ENCODE results near the gene SMAD2. TPM values are rescaled to one million over a fixed set of nuclear protein-coding genes. Genes with fewer than 3 reads are reported as not detected.

The SMAD2 gene
- polyA plus RNA-seq, 1 donor (not counting 4 experiments of a cell fraction or from before 2014, with no cell fraction given): 87.1 TPM

GRCh38 chr18:47842836-47843235 is 87.6 kb downstream of the SMAD2 start:
- DNase-seq (ENCODE audit: low read depth, low spot score): no peak
- no peaks in the 10 kb centered on the region for H4K20me1 ChIP-seq (ENCODE audit: control insufficient read depth, extremely low read depth, insufficient read depth, low read length)
- H3K4me2 ChIP-seq (ENCODE audit: control insufficient read depth, extremely low read depth, insufficient read depth, low read depth, low read length): no peak overlapping the region
- no peaks in the 10 kb centered on the region for H3K4me1 ChIP-seq (ENCODE audit: control insufficient read depth, extremely low read depth, insufficient read depth, low read length)
- FAIRE-seq: no peak
- H2AFZ ChIP-seq (ENCODE audit: control insufficient read depth, low read length): no peak overlapping the region
- H3K27ac ChIP-seq (ENCODE audit: control insufficient read depth, insufficient read depth, low read length): no peak overlapping the region
- no peaks in the 10 kb centered on the region for H3K9me3 ChIP-seq (ENCODE audit: control insufficient read depth, low read depth, low read length)
- no peaks in the 10 kb centered on the region for H3K79me2 ChIP-seq (ENCODE audit: control insufficient read depth, insufficient read depth, low read length)
- H3K36me3 ChIP-seq (ENCODE audit: control insufficient read depth in 2 of 2, extremely low read depth in 1 of 2, insufficient read depth in 2 of 2, low read length in 2 of 2): peaks cover 6 to 17% of the 10 kb centered on the region in 2 experiments
- H3K27me3 ChIP-seq (ENCODE audit: control insufficient read depth, extremely low read depth, insufficient read depth, low read length): no peaks in the 10 kb centered on the region
- TF ChIP-seq EZH2 (IDR thresholded peaks at IDR 0.05; ENCODE audit: low read length) (no peak), CTCF (optimal IDR thresholded peaks at IDR 0.05 in 1 of 3, IDR thresholded peaks at IDR 0.05 in 1 of 3, conservative IDR thresholded peaks at IDR 0.05 in 1 of 3; ENCODE audit: extremely low read depth in 1 of 3, insufficient read depth in 2 of 3, low read length in 3 of 3) (no peak)
- H3K4me3 ChIP-seq (ENCODE audit: control insufficient read depth in 2 of 3, extremely low read depth in 1 of 3, insufficient read depth in 2 of 3, low read depth in 1 of 3, low read length in 3 of 3): no peak overlapping the region
- no peaks in the 10 kb centered on the region for H3K9me1 ChIP-seq (ENCODE audit: control insufficient read depth, extremely low read depth, insufficient read depth, low read length)
- dilution Hi-C loops (cut with MboI; ENCODE audit: extremely low pct_ligation_motif_present, low sequenced_read_pairs): no loop called here
- no peak overlapping the region for H3K9ac ChIP-seq (ENCODE audit: control insufficient read depth, extremely low read depth, insufficient read depth, low read length)

GRCh38 chr18:47838396-47838795 is 92.1 kb downstream of the SMAD2 start:
- no peak for FAIRE-seq
- H3K79me2 ChIP-seq (ENCODE audit: control insufficient read depth, insufficient read depth, low read length): no peaks in the 10 kb centered on the region
- no peaks in the 10 kb centered on the region for H3K9me3 ChIP-seq (ENCODE audit: control insufficient read depth, low read depth, low read length)
- no peak overlapping the region for H2AFZ ChIP-seq (ENCODE audit: control insufficient read depth, low read length)
- H3K27ac ChIP-seq (ENCODE audit: control insufficient read depth, insufficient read depth, low read length): no peak overlapping the region
- H3K9ac ChIP-seq (ENCODE audit: control insufficient read depth, extremely low read depth, insufficient read depth, low read length): no peak overlapping the region
- H4K20me1 ChIP-seq (ENCODE audit: control insufficient read depth, extremely low read depth, insufficient read depth, low read length): no peaks in the 10 kb centered on the region
- no peak for DNase-seq (ENCODE audit: low read depth, low spot score)
- no peak overlapping the region for H3K4me3 ChIP-seq (ENCODE audit: control insufficient read depth in 2 of 3, extremely low read depth in 1 of 3, insufficient read depth in 2 of 3, low read depth in 1 of 3, low read length in 3 of 3)
- H3K9me1 ChIP-seq (ENCODE audit: control insufficient read depth, extremely low read depth, insufficient read depth, low read length): no peaks in the 10 kb centered on the region
- H3K27me3 ChIP-seq (ENCODE audit: control insufficient read depth, extremely low read depth, insufficient read depth, low read length): no peaks in the 10 kb centered on the region
- TF ChIP-seq EZH2 (IDR thresholded peaks at IDR 0.05; ENCODE audit: low read length) (no peak), CTCF (optimal IDR thresholded peaks at IDR 0.05 in 1 of 3, IDR thresholded peaks at IDR 0.05 in 1 of 3, conservative IDR thresholded peaks at IDR 0.05 in 1 of 3; ENCODE audit: extremely low read depth in 1 of 3, insufficient read depth in 2 of 3, low read length in 3 of 3) (no peak)
- dilution Hi-C loops (cut with MboI; ENCODE audit: extremely low pct_ligation_motif_present, low sequenced_read_pairs): no loop called here
- peaks cover 4 to 11% of the 10 kb centered on the region in 2 experiments for H3K36me3 ChIP-seq (ENCODE audit: control insufficient read depth in 2 of 2, extremely low read depth in 1 of 2, insufficient read depth in 2 of 2, low read length in 2 of 2)
- no peaks in the 10 kb centered on the region for H3K4me1 ChIP-seq (ENCODE audit: control insufficient read depth, extremely low read depth, insufficient read depth, low read length)
- no peak overlapping the region for H3K4me2 ChIP-seq (ENCODE audit: control insufficient read depth, extremely low read depth, insufficient read depth, low read depth, low read length)
